K562 (cell line): ENCODE measurements around the gene DIS3L2. TPM values are rescaled to one million over a fixed set of nuclear protein-coding genes. Genes with fewer than 3 reads are reported as not detected.

ENCODE experiments used
- ATAC-seq: fragments of 200-7000 bp; cut with Tn5 transposase; 3 replicates; pipeline ENCODE4 v1.9.1; 2020; ENCODE audit warnings: moderate library complexity
- BruUV-seq: library from RNA; stranded (reverse); fragments of 400-500 nt; replicated peaks from 2 replicates; lab custom pipeline; 2021; lab: Mats Ljungman, UMichigan
- CTCF ChIA-PET: fragments of 300-600 bp; formaldehyde crosslinking; extraction: SDS; loops from one replicate; lab custom pipeline; 2021; ENCODE audit warnings: low intra/inter-chr PET ratio; lab: Yijun Ruan, JAX
- POLR2A ChIA-PET: fragments of 300-600, 350-650 bp; sonication (Branson Sonifier 250); formaldehyde crosslinking; extraction: SDS; loops from one replicate; lab custom pipeline; 2021; ENCODE audit warnings: antibody characterized with exemption, inconsistent platforms; lab: Yijun Ruan, JAX
- DNase-seq, 4 experiments: peaks; one replicate each; pipeline versions ENCODE4 v3.0.0 to v3.0.0-alpha.2; 2011 to 2018; ENCODE audit warnings: low spot score in 3 of 4, mixed read lengths in 3 of 4; ENCODE audit errors: extremely low read depth in 1 of 4
- FAIRE-seq: peaks from 2 replicates; lab custom pipeline; 2011; peaks lifted over from hg19 to GRCh38; lab: Jason Lieb, UNC
- H2AFZ ChIP-seq: 2 replicates; pipeline ENCODE4 v1.6.0; 2011; ENCODE audit warnings: low read depth, low read length, control low read depth, inconsistent platforms
- H3K27ac ChIP-seq: fragments of 200-600 bp; 3 replicates; pipeline ENCODE4 v1.8.0; 2011; ENCODE audit warnings: low read depth, mild to moderate bottlenecking, control low read depth, inconsistent platforms, low read length, moderate library complexity, mixed read lengths; ENCODE audit errors: extremely low read depth
- H3K27me3 ChIP-seq, 2 experiments: fragments of 300-600 bp in 1 of 2; 2 replicates in 1 of 2; 3 replicates in 1 of 2; pipeline versions ENCODE4 v1.6.0 to v1.8.0; 2011; ENCODE audit warnings: inconsistent platforms in 2 of 2, low read length in 2 of 2, mild to moderate bottlenecking in 1 of 2, mixed read lengths in 1 of 2, moderate library complexity in 1 of 2; ENCODE audit not compliant: control insufficient read depth in 2 of 2, insufficient read depth in 2 of 2
- H3K36me3 ChIP-seq: fragments of 300-600 bp; 3 replicates; pipeline ENCODE4 v1.8.0; 2011; ENCODE audit warnings: mild to moderate bottlenecking, low read length, inconsistent platforms; ENCODE audit not compliant: control insufficient read depth, insufficient read depth
- H3K4me1 ChIP-seq, 2 experiments: fragments of 200-600 bp in 1 of 2; replicated peaks in 1 of 2; 2 replicates in 1 of 2; 3 replicates in 1 of 2; pipeline versions ENCODE4 v1.5.1 to v1.8.0; 2011; ENCODE audit warnings: inconsistent platforms in 2 of 2, low read length in 2 of 2, mild to moderate bottlenecking in 1 of 2, mixed read lengths in 1 of 2, moderate library complexity in 1 of 2; ENCODE audit not compliant: control insufficient read depth in 2 of 2, insufficient read depth in 2 of 2
- H3K4me2 ChIP-seq: 2 replicates; pipeline ENCODE4 v1.6.1; 2011; ENCODE audit warnings: low read length, control low read depth, inconsistent platforms, mixed read lengths; ENCODE audit not compliant: insufficient read depth
- H3K4me3 ChIP-seq: fragments of 200-600 bp; sonication (generic), shearing (Covaris generic); 2 replicates; pipeline ENCODE4 v1.5.1; 2016; ENCODE audit warnings: control low read depth, inconsistent platforms
- H3K79me2 ChIP-seq: fragments of 200-600 bp; 3 replicates; pipeline ENCODE4 v1.8.0; 2011; ENCODE audit warnings: low read length, inconsistent platforms; ENCODE audit not compliant: control insufficient read depth, insufficient read depth
- H3K9ac ChIP-seq, 2 experiments: 2 replicates each; pipeline versions ENCODE4 v1.6.0 to v1.6.1; 2011; ENCODE audit warnings: low read depth in 2 of 2, low read length in 2 of 2, control low read depth in 1 of 2, inconsistent platforms in 1 of 2, mild to moderate bottlenecking in 1 of 2, mixed read lengths in 1 of 2; ENCODE audit not compliant: insufficient read depth in 1 of 2
- H3K9me1 ChIP-seq: one replicate; pipeline ENCODE4 v1.6.0; 2011; ENCODE audit warnings: inconsistent platforms, mild to moderate bottlenecking, low read length, moderate library complexity; ENCODE audit not compliant: control insufficient read depth, insufficient read depth
- H3K9me3 ChIP-seq: replicated peaks from 2 replicates; pipeline ENCODE4 v1.5.1; 2011; ENCODE audit warnings: low read depth, low read length, inconsistent platforms; ENCODE audit not compliant: control insufficient read depth, insufficient read depth
- H4K20me1 ChIP-seq: replicated peaks from 2 replicates; pipeline ENCODE4 v1.6.1; 2011; ENCODE audit warnings: low read length, inconsistent platforms, mixed read lengths; ENCODE audit not compliant: control insufficient read depth, insufficient read depth
- ATF3 ChIP-seq, 2 experiments: fragments of 450-650 bp in 1 of 2; sonication (generic) in 1 of 2; formaldehyde crosslinking in 1 of 2; IDR thresholded peaks in 1 of 2; conservative IDR thresholded peaks in 1 of 2; 2 replicates each; pipeline versions ENCODE4 v1.6.1 to v1.8.1; 2016 to 2023; ENCODE audit warnings: mild to moderate bottlenecking in 2 of 2, moderate library complexity in 2 of 2, inconsistent platforms in 1 of 2, missing genetic modification reagents in 1 of 2
- ATF7 ChIP-seq: fragments of 450-650 bp; IDR thresholded peaks from 2 replicates; pipeline ENCODE4 v1.7.1; 2014; ENCODE audit warnings: mild to moderate bottlenecking, moderate library complexity
- CREM ChIP-seq: IDR thresholded peaks from 2 replicates; pipeline ENCODE4 v1.6.1; 2014; ENCODE audit warnings: antibody characterized with exemption, low read depth
- CTCF ChIP-seq, 3 experiments: IDR thresholded peaks in 2 of 3; conservative IDR thresholded peaks in 1 of 3; 2 replicates each; pipeline ENCODE4 v1.5.1; 2011 to 2012; ENCODE audit warnings: low read length in 3 of 3, mild to moderate bottlenecking in 3 of 3, control low read depth in 2 of 3, improper control_type of control experiment in 1 of 3, inconsistent platforms in 1 of 3, low read depth in 1 of 3, mixed read lengths in 1 of 3, moderate library complexity in 1 of 3; ENCODE audit not compliant: insufficient read depth in 2 of 3
- JUND ChIP-seq, 2 experiments: IDR thresholded peaks; 2 replicates in 1 of 2; 3 replicates in 1 of 2; pipeline ENCODE4 v1.6.1; 2011; ENCODE audit warnings: borderline replicate concordance in 2 of 2, low read depth in 2 of 2, low read length in 2 of 2, improper control_type of control experiment in 1 of 2, missing biosample characterization in 1 of 2, missing genetic modification characterization in 1 of 2, missing genetic modification reagents in 1 of 2
- ZBTB7A ChIP-seq: IDR thresholded peaks from 2 replicates; pipeline ENCODE4 v1.6.1; 2011; ENCODE audit warnings: low read depth, mild to moderate bottlenecking, low read length, moderate library complexity, borderline replicate concordance; ENCODE audit not compliant: control insufficient read depth
- WGBS: fragments of 100-300 bp; shearing (Covaris generic); methylation state at CpG from one replicate; pipeline ENCODE4 v1.1.6; 2016; ENCODE audit warnings: low coverage, mixed read lengths; ENCODE audit not compliant: insufficient coverage; ENCODE audit errors: missing lambda C conversion rate; 5-methylcytosine and 5-hydroxymethylcytosine counted together
- in situ Hi-C: fragments of 300-500 bp; cut with MboI; formaldehyde crosslinking; loops from 4 replicates; pipeline ENCODE4 v1.15.0; 2018; ENCODE audit warnings: inconsistent platforms, mixed read lengths
- intact Hi-C: fragments of 100-400 bp; cut with micrococcal nuclease; formaldehyde crosslinking; loops from 2 replicates; pipeline ENCODE4 v1.14.2; 2022
- polyA plus RNA-seq, 8 experiments: library from polyadenylated mRNA; depleted of rRNA in 4 of 8; stranded (reverse) in 5 of 8; unstranded in 3 of 8; fragments of >200 nt; fragmentation: Nextera tagmentation in 2 of 8; fragmentation: Illumina TruSeq in 1 of 8; extraction: Ambion mirVana in 2 of 8; extraction: Trizol in 1 of 8; gene quantifications; 2 replicates each; pipeline versions ENCODE4 v1.2.1 to v1.2.3, GENCODE V29; 2011 to 2014; ENCODE audit warnings: inconsistent platforms in 1 of 8, missing spikeins in 1 of 8
- total RNA-seq, 7 experiments: library from RNA; depleted of rRNA in 6 of 7; stranded (reverse); fragments of >200 nt in 6 of 7; fragmentation: Illumina TruSeq in 2 of 7; extraction: Trizol in 2 of 7; gene quantifications; 2 replicates each; pipeline versions ENCODE4 v1.2.1 to v1.2.3, GENCODE V29; 2011 to 2021; ENCODE audit warnings: low replicate concordance in 1 of 7
- TF ChIP-seq, protein P1 (sequence below): sonication (generic); formaldehyde crosslinking; IDR thresholded peaks from 2 replicates; pipeline ENCODE4 v1.8.0; 2022; ENCODE audit warnings: mild to moderate bottlenecking, missing genetic modification reagents
- TF ChIP-seq, protein P2 (sequence below): IDR thresholded peaks from 2 replicates; pipeline ENCODE4 v1.6.1; 2011; ENCODE audit warnings: borderline replicate concordance, low read depth, mild to moderate bottlenecking, moderate library complexity, low read length; ENCODE audit not compliant: insufficient read depth, poor library complexity, severe bottlenecking
- TF ChIP-seq, protein P3 (sequence below), 2 experiments: IDR thresholded peaks; 2 replicates each; pipeline ENCODE4 v1.6.1; 2011; ENCODE audit warnings: borderline replicate concordance in 1 of 2, control low read depth in 1 of 2, low read depth in 1 of 2, low read length in 1 of 2, mild to moderate bottlenecking in 1 of 2, mixed read lengths in 1 of 2, moderate library complexity in 1 of 2; ENCODE audit not compliant: insufficient read depth in 1 of 2, insufficient read length in 1 of 2, poor library complexity in 1 of 2, severe bottlenecking in 1 of 2; ENCODE audit errors: extremely low read depth in 1 of 2

The DIS3L2 gene
- total and polyA plus RNA-seq, 9 of the 15 experiments (the other 6 are each of a cell fraction or from before 2014, with no cell fraction given), result 1.5 to 19.2 (median 11.2) TPM

GRCh38 chr2:231926180-231926741 is 35.3 kb upstream of the DIS3L2 start, which contains the start of gene NPPC:
Gene NPPC, minus strand, starts transcription at chr2:231926396. Its CDS starts 147 bp downstream, at chr2:231926249.
- WGBS, result 6% methylated on average over 16 of the region's 54 CpGs
- H3K9ac ChIP-seq, result no peak within 1 kb of the TSS
- no peaks in the 10 kb centered on the region for H3K79me2 ChIP-seq
- no peaks in the 10 kb centered on the region for H3K9me3 ChIP-seq
- no peak within 1 kb of the TSS for H3K27ac ChIP-seq
- BruUV-seq, result no TSS peak
- peaks cover 0 to 30% of the 10 kb centered on the region in 2 experiments; a peak in 3 of 5 replicates for H3K4me1 ChIP-seq
- H3K36me3 ChIP-seq, result no peaks in the 10 kb centered on the region
- ChIA-PET POLR2A (no interaction called here), CTCF (interaction anchor here (0.6 to 2.8 kb wide), 3 partner anchors 78 to 398 kb away, joined by 3 to 30 read pairs (median 3); no protein-coding TSS in a partner anchor)
- H3K4me3 ChIP-seq, result peak within 1 kb of the TSS; percentile 34
- peak; percentile 81 for ATAC-seq
- H4K20me1 ChIP-seq, result peaks cover 4% of the 10 kb centered on the region
- intact Hi-C loops, result loop anchor here (5.0 kb wide), 2 partner anchors 216 to 401 kb away; no protein-coding TSS in a partner anchor
- peaks cover 30 to 65% of the 10 kb centered on the region in 2 experiments for H3K27me3 ChIP-seq
- H3K4me2 ChIP-seq, result peak within 1 kb of the TSS; percentile 69
- in situ Hi-C loops, result no loop called here
- peak; percentile 56 to 67 (median 62) for DNase-seq
- H2AFZ ChIP-seq, result peak within 1 kb of the TSS; percentile 79; the same call in 1 of the 2 replicates
- FAIRE-seq, result no peak
- H3K9me1 ChIP-seq, result no peaks in the 10 kb centered on the region
- TF ChIP-seq CTCF (IDR thresholded peaks at IDR 0.05 in 2 of 3, conservative IDR thresholded peaks at IDR 0.05 in 1 of 3; ENCODE audit: insufficient read depth in 2 of 3, low read depth in 1 of 3, low read length in 3 of 3), result peak in 2 of 3 experiments; percentile 56 to 84; a peak in 5 of 6 replicates
- TF ChIP-seq ATF3 (IDR thresholded peaks at IDR 0.05), result peak; percentile 42; the same call in 1 of the 2 replicates
- no peak for TF ChIP-seq ATF3 (CRISPR knock-in tag; conservative IDR thresholded peaks at IDR 0.05)
- TF ChIP-seq ATF7, result peak; percentile 72
- peak; percentile 59; the same call in 1 of the 2 replicates for TF ChIP-seq JUND (IDR thresholded peaks at IDR 0.05; ENCODE audit: borderline replicate concordance, low read depth, low read length)
- TF ChIP-seq JUND (tag; IDR thresholded peaks at IDR 0.05; ENCODE audit: borderline replicate concordance, low read depth, low read length), result peak; percentile 52; the same call in 1 of the 3 replicates
- TF ChIP-seq, protein P1, sequence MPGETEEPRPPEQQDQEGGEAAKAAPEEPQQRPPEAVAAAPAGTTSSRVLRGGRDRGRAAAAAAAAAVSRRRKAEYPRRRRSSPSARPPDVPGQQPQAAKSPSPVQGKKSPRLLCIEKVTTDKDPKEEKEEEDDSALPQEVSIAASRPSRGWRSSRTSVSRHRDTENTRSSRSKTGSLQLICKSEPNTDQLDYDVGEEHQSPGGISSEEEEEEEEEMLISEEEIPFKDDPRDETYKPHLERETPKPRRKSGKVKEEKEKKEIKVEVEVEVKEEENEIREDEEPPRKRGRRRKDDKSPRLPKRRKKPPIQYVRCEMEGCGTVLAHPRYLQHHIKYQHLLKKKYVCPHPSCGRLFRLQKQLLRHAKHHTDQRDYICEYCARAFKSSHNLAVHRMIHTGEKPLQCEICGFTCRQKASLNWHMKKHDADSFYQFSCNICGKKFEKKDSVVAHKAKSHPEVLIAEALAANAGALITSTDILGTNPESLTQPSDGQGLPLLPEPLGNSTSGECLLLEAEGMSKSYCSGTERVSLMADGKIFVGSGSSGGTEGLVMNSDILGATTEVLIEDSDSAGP, result no peak
- peak; percentile 35; the same call in 1 of the 2 replicates for TF ChIP-seq CREM
- peak; percentile 36; the same call in 1 of the 2 replicates for TF ChIP-seq ZBTB7A
- TF ChIP-seq, protein P2, sequence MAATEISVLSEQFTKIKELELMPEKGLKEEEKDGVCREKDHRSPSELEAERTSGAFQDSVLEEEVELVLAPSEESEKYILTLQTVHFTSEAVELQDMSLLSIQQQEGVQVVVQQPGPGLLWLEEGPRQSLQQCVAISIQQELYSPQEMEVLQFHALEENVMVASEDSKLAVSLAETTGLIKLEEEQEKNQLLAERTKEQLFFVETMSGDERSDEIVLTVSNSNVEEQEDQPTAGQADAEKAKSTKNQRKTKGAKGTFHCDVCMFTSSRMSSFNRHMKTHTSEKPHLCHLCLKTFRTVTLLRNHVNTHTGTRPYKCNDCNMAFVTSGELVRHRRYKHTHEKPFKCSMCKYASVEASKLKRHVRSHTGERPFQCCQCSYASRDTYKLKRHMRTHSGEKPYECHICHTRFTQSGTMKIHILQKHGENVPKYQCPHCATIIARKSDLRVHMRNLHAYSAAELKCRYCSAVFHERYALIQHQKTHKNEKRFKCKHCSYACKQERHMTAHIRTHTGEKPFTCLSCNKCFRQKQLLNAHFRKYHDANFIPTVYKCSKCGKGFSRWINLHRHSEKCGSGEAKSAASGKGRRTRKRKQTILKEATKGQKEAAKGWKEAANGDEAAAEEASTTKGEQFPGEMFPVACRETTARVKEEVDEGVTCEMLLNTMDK, result peak; percentile 5
- TF ChIP-seq, protein P3, sequence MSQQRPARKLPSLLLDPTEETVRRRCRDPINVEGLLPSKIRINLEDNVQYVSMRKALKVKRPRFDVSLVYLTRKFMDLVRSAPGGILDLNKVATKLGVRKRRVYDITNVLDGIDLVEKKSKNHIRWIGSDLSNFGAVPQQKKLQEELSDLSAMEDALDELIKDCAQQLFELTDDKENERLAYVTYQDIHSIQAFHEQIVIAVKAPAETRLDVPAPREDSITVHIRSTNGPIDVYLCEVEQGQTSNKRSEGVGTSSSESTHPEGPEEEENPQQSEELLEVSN (IDR thresholded peaks at IDR 0.05; ENCODE audit: borderline replicate concordance in 1 of 2, extremely low read depth in 1 of 2, insufficient read depth in 1 of 2, insufficient read length in 1 of 2, low read depth in 1 of 2, low read length in 1 of 2, poor library complexity in 1 of 2, severe bottlenecking in 1 of 2), result peak in 1 of 2 experiments; percentile 67
